Measurements from ENCODE around the gene BICD1. TPM values are rescaled to one million over a fixed set of nuclear protein-coding genes. Genes with fewer than 3 reads are reported as not detected.
"Not testable (repeated sequence)": the region's sequence is repeated elsewhere in the genome, so short reads cannot be mapped to it uniquely, and the experiment has no call there.

BICD1 gene
- total RNA-seq, 2 experiments from 2014 or later = 10.5 to 10.7 TPM

DNA sequence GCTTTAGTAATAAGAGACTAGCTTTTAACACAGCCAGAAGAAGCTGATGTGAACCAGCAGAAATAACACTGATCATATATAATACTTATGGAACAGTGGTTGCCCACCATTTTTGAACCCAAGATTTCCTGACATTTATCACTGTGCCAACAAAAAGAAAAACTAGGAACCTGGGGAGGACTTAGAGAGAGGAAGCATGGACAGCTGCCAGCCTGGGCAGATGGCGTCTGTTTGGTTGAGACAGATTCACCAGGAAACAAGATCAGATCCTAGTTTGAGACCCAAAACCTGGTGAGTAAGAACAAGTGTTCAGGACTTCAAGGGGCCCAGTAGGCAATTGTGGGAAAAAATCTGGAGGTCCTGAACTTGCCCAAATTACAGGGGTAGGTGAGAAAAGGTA is 95.3 kb downstream of the BICD1 start:
- peaks cover 3% of the 10 kb centered on the region for H3K36me3 Mint-ChIP-seq
- no peak for DNase-seq
- H3K4me1 Mint-ChIP-seq (ENCODE audit: low read depth) = peaks cover 6% of the 10 kb centered on the region
- CTCF ChIA-PET = no interaction called here
- intact Hi-C loops (cut with micrococcal nuclease) = no loop called here
- no peak overlapping the region for H3K4me3 Mint-ChIP-seq
- no peaks in the 10 kb centered on the region for H3K9me3 Mint-ChIP-seq
- no peaks in the 10 kb centered on the region for H3K27me3 Mint-ChIP-seq
- POLR2A ChIA-PET = no interaction called here
- H3K27ac Mint-ChIP-seq = no peak overlapping the region

DNA sequence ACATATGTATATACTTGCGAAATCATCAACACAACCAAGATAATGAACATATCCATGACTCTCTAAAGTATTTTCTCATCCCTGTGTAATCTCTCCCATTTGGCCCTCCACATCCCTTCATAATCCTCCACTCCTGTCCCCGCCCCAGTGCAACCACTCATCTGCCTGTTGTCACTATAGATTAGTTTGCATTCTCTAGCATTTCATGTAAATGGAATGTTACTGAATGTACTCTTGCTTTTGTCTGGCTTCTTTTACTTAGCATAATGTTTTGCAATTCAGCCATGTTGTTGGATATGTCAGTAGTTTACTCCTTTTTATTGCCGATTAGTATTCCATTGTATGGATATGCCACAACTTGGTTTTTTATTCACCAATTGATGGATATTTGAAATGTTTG is 99.1 kb downstream of the BICD1 start:
- Mint-ChIP-seq H3K4me1 (ENCODE audit: low read depth) (no peaks in the 10 kb centered on the region), H3K9me3 (no peaks in the 10 kb centered on the region), H3K27ac (no peak overlapping the region), H3K4me3 (no peak overlapping the region), H3K36me3 (peaks cover 3% of the 10 kb centered on the region), H3K27me3 (no peaks in the 10 kb centered on the region)
- intact Hi-C loops (cut with micrococcal nuclease) = no loop called here
- no peak for DNase-seq
- POLR2A ChIA-PET = no interaction called here
- CTCF ChIA-PET = no interaction called here

- H3K27me3 Mint-ChIP-seq = no peaks in the 10 kb centered on the region
- H3K27ac Mint-ChIP-seq = no peak overlapping the region
- no peak for DNase-seq
- H3K36me3 Mint-ChIP-seq = no peaks in the 10 kb centered on the region
- POLR2A ChIA-PET = no interaction called here
- CTCF ChIA-PET = no interaction called here
- intact Hi-C loops (cut with micrococcal nuclease) = no loop called here
- H3K4me1 Mint-ChIP-seq (ENCODE audit: low read depth) = no peaks in the 10 kb centered on the region
- no peak overlapping the region for H3K4me3 Mint-ChIP-seq
- no peaks in the 10 kb centered on the region for H3K9me3 Mint-ChIP-seq
Observed at GRCh38 chr12:32208355-32208754, 101.7 kb downstream of the BICD1 start.

GRCh38 chr12:32211066-32211899 is 104.6 kb downstream of the BICD1 start:
- no peak overlapping the region for H3K4me3 Mint-ChIP-seq
- peaks cover 3% of the 10 kb centered on the region for H3K36me3 Mint-ChIP-seq
- DNase-seq = no peak
- no peaks in the 10 kb centered on the region for H3K27me3 Mint-ChIP-seq
- POLR2A ChIA-PET = no interaction called here
- intact Hi-C loops (cut with micrococcal nuclease) = no loop called here
- CTCF ChIA-PET = interaction anchor here (0.6 kb wide), 1 partner anchor 439 kb away, joined by 4 read pairs; no protein-coding TSS in a partner anchor
- no peak overlapping the region for H3K27ac Mint-ChIP-seq
- H3K4me1 Mint-ChIP-seq (ENCODE audit: low read depth) = no peaks in the 10 kb centered on the region
- H3K9me3 Mint-ChIP-seq = no peaks in the 10 kb centered on the region

DNA sequence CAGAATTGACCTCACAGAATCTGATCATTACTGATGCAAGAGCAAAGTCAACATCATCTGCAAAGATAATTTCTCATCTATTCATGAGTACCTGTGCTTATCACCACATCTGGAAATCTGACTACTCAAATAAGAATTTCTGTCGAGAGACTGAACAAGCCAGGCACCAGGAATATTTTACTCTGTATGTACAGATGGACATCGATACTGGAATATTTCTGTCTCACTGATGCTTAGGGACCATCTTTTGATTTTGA is 105.2 kb downstream of the BICD1 start:
- DNase-seq = no peak
- no peak overlapping the region for H3K4me3 Mint-ChIP-seq
- intact Hi-C loops (cut with micrococcal nuclease) = no loop called here
- H3K27me3 Mint-ChIP-seq = no peaks in the 10 kb centered on the region
- peaks cover 9% of the 10 kb centered on the region for H3K36me3 Mint-ChIP-seq
- H3K27ac Mint-ChIP-seq = no peak overlapping the region
- no peaks in the 10 kb centered on the region for H3K4me1 Mint-ChIP-seq (ENCODE audit: low read depth)
- POLR2A ChIA-PET = no interaction called here
- H3K9me3 Mint-ChIP-seq = no peaks in the 10 kb centered on the region
- CTCF ChIA-PET = no interaction called here

GRCh38 chr12:32214723-32215122 is 108.1 kb downstream of the BICD1 start:
- Mint-ChIP-seq H3K36me3 (peaks cover 20% of the 10 kb centered on the region), H3K4me1 (ENCODE audit: low read depth) (no peaks in the 10 kb centered on the region), H3K4me3 (no peak overlapping the region), H3K27me3 (no peaks in the 10 kb centered on the region), H3K27ac (no peak overlapping the region), H3K9me3 (no peaks in the 10 kb centered on the region)
- POLR2A ChIA-PET = interaction anchor here (0.6 kb wide), 1 partner anchor 86 kb away, joined by 3 read pairs; no protein-coding TSS in a partner anchor
- no peak for DNase-seq
- intact Hi-C loops (cut with micrococcal nuclease) = no loop called here
- CTCF ChIA-PET = no interaction called here

- Mint-ChIP-seq H3K27me3 (no peaks in the 10 kb centered on the region), H3K27ac (no peak overlapping the region), H3K4me3 (no peak overlapping the region), H3K4me1 (ENCODE audit: low read depth) (no peaks in the 10 kb centered on the region), H3K36me3 (peaks cover 20% of the 10 kb centered on the region), H3K9me3 (no peaks in the 10 kb centered on the region)
- CTCF ChIA-PET = no interaction called here
- POLR2A ChIA-PET = no interaction called here
- intact Hi-C loops (cut with micrococcal nuclease) = no loop called here
- no peak for DNase-seq
Observed at GRCh38 chr12:32217354-32218310, 111.0 kb downstream of the BICD1 start.

- Mint-ChIP-seq H3K27me3 (no peaks in the 10 kb centered on the region), H3K36me3 (peaks cover 5% of the 10 kb centered on the region), H3K4me3 (no peak overlapping the region), H3K4me1 (ENCODE audit: low read depth) (no peaks in the 10 kb centered on the region), H3K9me3 (no peaks in the 10 kb centered on the region), H3K27ac (no peak overlapping the region)
- ChIA-PET CTCF (interaction anchor here (0.6 kb wide), 1 partner anchor 29 kb away, joined by 3 read pairs; no protein-coding TSS in a partner anchor), POLR2A (no interaction called here)
- intact Hi-C loops (cut with micrococcal nuclease) = no loop called here
- no peak for DNase-seq
Observed at GRCh38 chr12:32223941-32224340, 117.3 kb downstream of the BICD1 start.

GRCh38 chr12:32226768-32227167 is 120.1 kb downstream of the BICD1 start:
- POLR2A ChIA-PET = no interaction called here
- no peak overlapping the region for H3K27ac Mint-ChIP-seq
- no peaks in the 10 kb centered on the region for H3K27me3 Mint-ChIP-seq
- H3K9me3 Mint-ChIP-seq = no peaks in the 10 kb centered on the region
- H3K4me1 Mint-ChIP-seq (ENCODE audit: low read depth) = no peaks in the 10 kb centered on the region
- CTCF ChIA-PET = no interaction called here
- DNase-seq = no peak
- no peak overlapping the region for H3K4me3 Mint-ChIP-seq
- H3K36me3 Mint-ChIP-seq = peaks cover 5% of the 10 kb centered on the region
- intact Hi-C loops (cut with micrococcal nuclease) = no loop called here

DNA sequence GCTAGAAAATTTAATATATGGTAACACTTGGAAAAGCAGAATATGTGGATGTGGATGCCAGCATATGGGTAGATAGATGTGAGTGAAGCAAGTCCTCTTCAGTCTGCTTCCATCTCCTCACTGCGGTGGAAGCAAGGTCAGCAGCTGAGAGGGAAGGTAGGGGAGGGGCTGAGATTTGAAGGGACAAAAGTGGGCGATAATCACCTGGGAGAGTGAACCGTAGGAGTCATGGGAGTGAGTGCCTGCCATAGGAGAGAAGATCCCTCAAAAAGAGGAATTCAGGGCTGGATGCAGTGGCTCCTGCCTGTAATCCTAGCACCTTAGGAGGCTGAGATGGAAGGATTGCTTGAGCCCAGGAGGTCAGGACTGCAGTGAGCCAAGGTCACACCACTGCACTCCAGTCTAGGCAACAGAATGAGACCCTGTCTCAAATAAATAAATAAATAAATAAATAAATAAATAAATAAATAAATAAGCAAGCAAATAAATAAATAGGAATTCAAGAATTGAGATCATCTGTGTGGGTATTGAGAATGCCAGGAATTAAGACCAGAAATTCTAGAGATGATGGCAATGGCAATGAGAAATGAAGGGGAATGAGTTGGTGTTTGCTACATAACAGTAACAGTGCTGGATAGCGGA is 123.4 kb downstream of the BICD1 start:
- CTCF ChIA-PET = no interaction called here
- H3K9me3 Mint-ChIP-seq = no peaks in the 10 kb centered on the region
- intact Hi-C loops (cut with micrococcal nuclease) = no loop called here

DNA sequence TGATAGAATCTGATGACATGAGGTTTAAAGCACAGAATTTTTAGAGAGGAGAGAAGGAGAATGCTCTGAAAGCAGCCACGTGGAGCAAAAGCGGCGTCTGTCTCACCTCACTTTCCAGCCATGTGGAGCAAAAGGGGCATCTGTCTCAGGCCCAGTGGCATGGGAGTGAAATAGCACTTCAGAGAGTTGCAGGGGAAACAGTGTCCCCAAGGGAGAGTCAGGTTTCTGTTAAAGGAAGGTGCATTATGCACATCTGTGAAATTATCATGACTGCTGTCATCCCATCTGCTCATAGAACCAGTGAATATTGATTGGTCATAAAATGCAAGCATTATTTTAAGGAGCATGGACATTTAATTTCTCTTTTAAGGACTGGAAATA is 124.0 kb downstream of the BICD1 start:
- no peaks in the 10 kb centered on the region for H3K4me1 Mint-ChIP-seq (ENCODE audit: low read depth)
- intact Hi-C loops (cut with micrococcal nuclease) = no loop called here
- ChIA-PET CTCF (no interaction called here), POLR2A (no interaction called here)
- H3K27me3 Mint-ChIP-seq = no peaks in the 10 kb centered on the region
- H3K4me3 Mint-ChIP-seq = no peak overlapping the region
- no peak for DNase-seq
- peaks cover 2% of the 10 kb centered on the region for H3K36me3 Mint-ChIP-seq
- H3K27ac Mint-ChIP-seq = no peak overlapping the region
- no peaks in the 10 kb centered on the region for H3K9me3 Mint-ChIP-seq

More for the DNA sequence above, 123.4 kb downstream of the BICD1 start:
- H3K27ac Mint-ChIP-seq = no peak overlapping the region
- POLR2A ChIA-PET = no interaction called here
- no peaks in the 10 kb centered on the region for H3K27me3 Mint-ChIP-seq
- peaks cover 2% of the 10 kb centered on the region for H3K36me3 Mint-ChIP-seq
- no peak overlapping the region for H3K4me3 Mint-ChIP-seq
- no peaks in the 10 kb centered on the region for H3K4me1 Mint-ChIP-seq (ENCODE audit: low read depth)
- DNase-seq = no peak

- DNase-seq; H3K4me3 Mint-ChIP-seq; POLR2A ChIA-PET; H3K36me3 Mint-ChIP-seq; H3K27me3 Mint-ChIP-seq; H3K9me3 Mint-ChIP-seq; intact Hi-C loops (cut with micrococcal nuclease); CTCF ChIA-PET; H3K27ac Mint-ChIP-seq; H3K4me1 Mint-ChIP-seq (ENCODE audit: low read depth): not testable (repeated sequence)
Observed at GRCh38 chr12:32231361-32231760, 124.7 kb downstream of the BICD1 start.

Measured in activated CD4-positive, alpha-beta memory T cell treated with anti-CD3 and anti-CD28 coated beads for 36 hours (primary cell).